GM12872 (cell line): ENCODE data around the gene ITGBL1.

ENCODE experiments used
- CTCF ChIP-seq: IDR thresholded peaks from 3 replicates; pipeline ENCODE4 v1.5.1; 2011; ENCODE audit warnings: low read depth, mild to moderate bottlenecking, low read length, moderate library complexity; ENCODE audit not compliant: insufficient read depth

Gene ITGBL1

GRCh38 chr13:101416181-101417042 lies 36.1 kb upstream of the ITGBL1 start, which contains the start of gene NALCN:
TSS of gene NALCN (minus strand) at chr13:101416508. CDS start at chr13:101399126, 17,382 bp downstream.
- no peak for TF ChIP-seq CTCF

- no peak for TF ChIP-seq CTCF
Measured at GRCh38 chr13:101417043-101417406, 35.5 kb upstream of the ITGBL1 start.

GRCh38 chr13:101417501-101417900 lies 35.0 kb upstream of the ITGBL1 start:
- TF ChIP-seq CTCF, result no peak

- TF ChIP-seq CTCF, result no peak
Measured at GRCh38 chr13:101423872-101424271, 28.6 kb upstream of the ITGBL1 start.

- TF ChIP-seq CTCF, result no peak
Measured at GRCh38 chr13:101424381-101425155, 27.9 kb upstream of the ITGBL1 start.

GRCh38 chr13:101425156-101425471 lies 27.4 kb upstream of the ITGBL1 start:
- no peak for TF ChIP-seq CTCF

GRCh38 chr13:101425623-101426022 lies 26.9 kb upstream of the ITGBL1 start:
- TF ChIP-seq CTCF, result no peak
